SH-SY5Y (cell line): ENCODE data around the gene RIMS3.

Experiments used
- GATA2 ChIP-seq: IDR thresholded peaks from 2 replicates; pipeline ENCODE4 v1.6.1; 2011; ENCODE audit warnings: mild to moderate bottlenecking, low read depth, low read length
- GATA3 ChIP-seq: IDR thresholded peaks from 2 replicates; pipeline ENCODE4 v1.6.1; 2011; ENCODE audit warnings: low read depth, mild to moderate bottlenecking, low read length, moderate library complexity

GRCh38 chr1:40610156-40610555 is 55.3 kb downstream of the RIMS3 start:
- no peak for TF ChIP-seq GATA3
- no peak for TF ChIP-seq GATA2
